Panc1 (cell line): Measurements from ENCODE around the gene GATA5.

Source experiments
- POLR2AphosphoS5 ChIP-seq: IDR thresholded peaks from 2 replicates; pipeline ENCODE4 v1.6.1; 2012; ENCODE audit warnings: mild to moderate bottlenecking, low read depth, low read length, moderate library complexity
- SIN3A ChIP-seq: IDR thresholded peaks from 2 replicates; pipeline ENCODE4 v1.6.1; 2012; ENCODE audit warnings: low read depth, mild to moderate bottlenecking, low read length, moderate library complexity, borderline replicate concordance; ENCODE audit not compliant: insufficient read depth
- TCF7L2 ChIP-seq: IDR thresholded peaks from 2 replicates; pipeline ENCODE4 v1.6.1; 2011; ENCODE audit warnings: mild to moderate bottlenecking, low read depth, low read length, inconsistent platforms
- TF ChIP-seq, protein P1 (sequence below): fragments of 450-650 bp; IDR thresholded peaks from 2 replicates; pipeline ENCODE4 v1.5.1; 2017; ENCODE audit warnings: mild to moderate bottlenecking
- TF ChIP-seq, protein P2 (sequence below), 2 experiments: IDR thresholded peaks; 2 replicates each; pipeline ENCODE4 v1.6.1; 2011 to 2012; ENCODE audit warnings: low read depth in 2 of 2, control low read depth in 1 of 2, low read length in 1 of 2, mild to moderate bottlenecking in 1 of 2, moderate library complexity in 1 of 2; ENCODE audit not compliant: insufficient read depth in 1 of 2

- TF ChIP-seq, protein P1, sequence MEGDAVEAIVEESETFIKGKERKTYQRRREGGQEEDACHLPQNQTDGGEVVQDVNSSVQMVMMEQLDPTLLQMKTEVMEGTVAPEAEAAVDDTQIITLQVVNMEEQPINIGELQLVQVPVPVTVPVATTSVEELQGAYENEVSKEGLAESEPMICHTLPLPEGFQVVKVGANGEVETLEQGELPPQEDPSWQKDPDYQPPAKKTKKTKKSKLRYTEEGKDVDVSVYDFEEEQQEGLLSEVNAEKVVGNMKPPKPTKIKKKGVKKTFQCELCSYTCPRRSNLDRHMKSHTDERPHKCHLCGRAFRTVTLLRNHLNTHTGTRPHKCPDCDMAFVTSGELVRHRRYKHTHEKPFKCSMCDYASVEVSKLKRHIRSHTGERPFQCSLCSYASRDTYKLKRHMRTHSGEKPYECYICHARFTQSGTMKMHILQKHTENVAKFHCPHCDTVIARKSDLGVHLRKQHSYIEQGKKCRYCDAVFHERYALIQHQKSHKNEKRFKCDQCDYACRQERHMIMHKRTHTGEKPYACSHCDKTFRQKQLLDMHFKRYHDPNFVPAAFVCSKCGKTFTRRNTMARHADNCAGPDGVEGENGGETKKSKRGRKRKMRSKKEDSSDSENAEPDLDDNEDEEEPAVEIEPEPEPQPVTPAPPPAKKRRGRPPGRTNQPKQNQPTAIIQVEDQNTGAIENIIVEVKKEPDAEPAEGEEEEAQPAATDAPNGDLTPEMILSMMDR: no peak
- TF ChIP-seq POLR2AphosphoS5: no peak
- TF ChIP-seq, protein P2, sequence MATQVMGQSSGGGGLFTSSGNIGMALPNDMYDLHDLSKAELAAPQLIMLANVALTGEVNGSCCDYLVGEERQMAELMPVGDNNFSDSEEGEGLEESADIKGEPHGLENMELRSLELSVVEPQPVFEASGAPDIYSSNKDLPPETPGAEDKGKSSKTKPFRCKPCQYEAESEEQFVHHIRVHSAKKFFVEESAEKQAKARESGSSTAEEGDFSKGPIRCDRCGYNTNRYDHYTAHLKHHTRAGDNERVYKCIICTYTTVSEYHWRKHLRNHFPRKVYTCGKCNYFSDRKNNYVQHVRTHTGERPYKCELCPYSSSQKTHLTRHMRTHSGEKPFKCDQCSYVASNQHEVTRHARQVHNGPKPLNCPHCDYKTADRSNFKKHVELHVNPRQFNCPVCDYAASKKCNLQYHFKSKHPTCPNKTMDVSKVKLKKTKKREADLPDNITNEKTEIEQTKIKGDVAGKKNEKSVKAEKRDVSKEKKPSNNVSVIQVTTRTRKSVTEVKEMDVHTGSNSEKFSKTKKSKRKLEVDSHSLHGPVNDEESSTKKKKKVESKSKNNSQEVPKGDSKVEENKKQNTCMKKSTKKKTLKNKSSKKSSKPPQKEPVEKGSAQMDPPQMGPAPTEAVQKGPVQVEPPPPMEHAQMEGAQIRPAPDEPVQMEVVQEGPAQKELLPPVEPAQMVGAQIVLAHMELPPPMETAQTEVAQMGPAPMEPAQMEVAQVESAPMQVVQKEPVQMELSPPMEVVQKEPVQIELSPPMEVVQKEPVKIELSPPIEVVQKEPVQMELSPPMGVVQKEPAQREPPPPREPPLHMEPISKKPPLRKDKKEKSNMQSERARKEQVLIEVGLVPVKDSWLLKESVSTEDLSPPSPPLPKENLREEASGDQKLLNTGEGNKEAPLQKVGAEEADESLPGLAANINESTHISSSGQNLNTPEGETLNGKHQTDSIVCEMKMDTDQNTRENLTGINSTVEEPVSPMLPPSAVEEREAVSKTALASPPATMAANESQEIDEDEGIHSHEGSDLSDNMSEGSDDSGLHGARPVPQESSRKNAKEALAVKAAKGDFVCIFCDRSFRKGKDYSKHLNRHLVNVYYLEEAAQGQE (IDR thresholded peaks at IDR 0.05; ENCODE audit: insufficient read depth in 1 of 2, low read depth in 2 of 2, low read length in 1 of 2): no peak
- no peak for TF ChIP-seq SIN3A
- TF ChIP-seq TCF7L2: no peak
Observed at GRCh38 chr20:62507323-62507722, 31.5 kb upstream of the GATA5 start.
